Measurements from ENCODE around the gene RAB11FIP2. TPM values are rescaled to one million over a fixed set of nuclear protein-coding genes. Genes with fewer than 3 reads are reported as not detected.
A peak's percentile ranks its signal among the peaks of the same experiment; 100 is the strongest.

RAB11FIP2 gene
- total RNA-seq, 1 experiment from 2014 or later: 18.5 TPM

DNA sequence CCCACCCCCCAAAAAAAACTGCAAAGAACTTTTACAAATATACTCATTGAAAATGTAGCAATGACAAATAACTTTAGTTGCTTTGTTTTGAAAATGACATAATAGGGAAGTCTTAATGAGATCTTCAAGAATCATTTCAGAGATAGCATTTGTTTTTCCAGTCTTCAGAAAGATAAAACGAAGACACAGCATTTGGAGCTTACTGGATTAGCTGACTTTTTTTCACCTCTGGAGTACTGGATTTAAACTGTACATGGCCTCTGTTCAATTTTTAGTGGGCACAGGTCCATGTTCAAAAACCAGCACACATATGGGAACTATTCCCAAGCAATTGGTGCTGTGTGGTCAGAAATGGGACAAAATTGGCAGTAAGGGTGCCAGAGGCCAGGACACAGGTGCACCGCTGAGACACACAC lies 3.9 kb downstream of the RAB11FIP2 start:
- Histone ChIP-seq H3K27me3 (replicated peaks; ENCODE audit: insufficient read depth, low read depth, low read length, poor library complexity) (no peaks in the 10 kb centered on the region), H3K27ac (ENCODE audit: low read depth, low read length, poor library complexity, severe bottlenecking) (no peak overlapping the region), H3K4me3 (ENCODE audit: low read depth, low read length, poor library complexity, severe bottlenecking) (no peak overlapping the region), H3K4me1 (ENCODE audit: insufficient read depth, low read length, poor library complexity, severe bottlenecking) (peaks cover 26% of the 10 kb centered on the region), H3K9me3 (ENCODE audit: low read depth, low read length, poor library complexity, severe bottlenecking) (no peaks in the 10 kb centered on the region), H3K36me3 (ENCODE audit: insufficient read depth, low read length, poor library complexity, severe bottlenecking) (no peaks in the 10 kb centered on the region)
- POLR2A ChIA-PET (ENCODE audit: low non-redundant PET): no interaction called here
- TF ChIP-seq, protein P1, sequence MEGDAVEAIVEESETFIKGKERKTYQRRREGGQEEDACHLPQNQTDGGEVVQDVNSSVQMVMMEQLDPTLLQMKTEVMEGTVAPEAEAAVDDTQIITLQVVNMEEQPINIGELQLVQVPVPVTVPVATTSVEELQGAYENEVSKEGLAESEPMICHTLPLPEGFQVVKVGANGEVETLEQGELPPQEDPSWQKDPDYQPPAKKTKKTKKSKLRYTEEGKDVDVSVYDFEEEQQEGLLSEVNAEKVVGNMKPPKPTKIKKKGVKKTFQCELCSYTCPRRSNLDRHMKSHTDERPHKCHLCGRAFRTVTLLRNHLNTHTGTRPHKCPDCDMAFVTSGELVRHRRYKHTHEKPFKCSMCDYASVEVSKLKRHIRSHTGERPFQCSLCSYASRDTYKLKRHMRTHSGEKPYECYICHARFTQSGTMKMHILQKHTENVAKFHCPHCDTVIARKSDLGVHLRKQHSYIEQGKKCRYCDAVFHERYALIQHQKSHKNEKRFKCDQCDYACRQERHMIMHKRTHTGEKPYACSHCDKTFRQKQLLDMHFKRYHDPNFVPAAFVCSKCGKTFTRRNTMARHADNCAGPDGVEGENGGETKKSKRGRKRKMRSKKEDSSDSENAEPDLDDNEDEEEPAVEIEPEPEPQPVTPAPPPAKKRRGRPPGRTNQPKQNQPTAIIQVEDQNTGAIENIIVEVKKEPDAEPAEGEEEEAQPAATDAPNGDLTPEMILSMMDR (conservative IDR thresholded peaks at IDR 0.05; ENCODE audit: low read depth, low read length): no peak
- TF ChIP-seq EZH2 (IDR thresholded peaks at IDR 0.05; ENCODE audit: borderline replicate concordance, low read depth, low read length, poor library complexity, severe bottlenecking): no peak
- CTCF ChIA-PET: no interaction called here
- BruUV-seq (replicated peaks): no TSS peak
- DNase-seq (ENCODE audit: low spot score): no peak
- intact Hi-C loops (cut with micrococcal nuclease; ENCODE audit: unreplicated experiment): loop anchor here (10.0 kb wide), 1 partner anchor 498 kb away; the partner anchor contains the start of gene EMX2

DNA sequence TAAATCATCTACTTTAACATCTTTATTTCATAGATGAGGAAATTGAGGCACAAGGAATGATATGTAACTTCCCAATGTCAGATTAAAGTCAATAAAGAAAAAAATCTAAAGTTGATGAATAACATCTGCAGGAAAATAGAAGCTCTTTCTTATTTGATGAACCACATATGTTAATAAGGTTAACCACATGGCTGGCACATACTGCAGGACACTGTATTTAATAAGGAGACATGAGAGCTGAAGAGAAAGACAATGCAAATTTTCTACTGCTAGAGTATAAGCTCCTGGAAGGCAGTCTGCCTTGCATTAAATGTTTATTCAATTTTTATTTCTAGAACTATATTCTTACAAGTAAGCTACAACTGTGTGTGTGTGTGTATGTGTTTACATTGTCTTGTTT lies 4.4 kb downstream of the RAB11FIP2 start:
- TF ChIP-seq EZH2 (IDR thresholded peaks at IDR 0.05; ENCODE audit: borderline replicate concordance, low read depth, low read length, poor library complexity, severe bottlenecking): no peak
- TF ChIP-seq, protein P1 (conservative IDR thresholded peaks at IDR 0.05; ENCODE audit: low read depth, low read length): no peak
- POLR2A ChIA-PET (ENCODE audit: low non-redundant PET): no interaction called here
- no peak overlapping the region for H3K27ac ChIP-seq (ENCODE audit: low read depth, low read length, poor library complexity, severe bottlenecking)

DNA sequence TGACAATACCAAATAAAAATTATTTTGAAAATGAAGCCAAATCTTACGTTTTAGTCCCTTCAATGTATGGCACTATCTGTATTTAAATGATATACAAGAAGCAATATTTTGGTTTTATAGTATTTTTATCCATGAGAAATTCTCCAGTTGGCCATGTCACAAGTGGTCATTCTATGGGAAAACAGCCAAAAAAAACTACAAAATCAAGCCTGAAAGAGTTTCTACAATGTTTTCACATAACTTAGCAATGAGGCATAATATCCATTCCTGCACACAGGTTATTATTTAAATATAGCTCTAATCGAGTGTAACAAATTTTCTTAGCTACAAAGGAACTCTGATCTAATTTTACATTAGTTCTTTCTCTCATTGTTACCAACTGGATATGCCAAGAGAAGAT lies 5.4 kb downstream of the RAB11FIP2 start:
- POLR2A ChIA-PET (ENCODE audit: low non-redundant PET): no interaction called here

More for the DNA sequence above, 4.4 kb downstream of the RAB11FIP2 start:
- no TSS peak for BruUV-seq (replicated peaks)
- DNase-seq (ENCODE audit: low spot score): peak; percentile 5
- Histone ChIP-seq H3K4me3 (ENCODE audit: low read depth, low read length, poor library complexity, severe bottlenecking) (no peak overlapping the region), H3K4me1 (ENCODE audit: insufficient read depth, low read length, poor library complexity, severe bottlenecking) (peaks cover 26% of the 10 kb centered on the region), H3K9me3 (ENCODE audit: low read depth, low read length, poor library complexity, severe bottlenecking) (no peaks in the 10 kb centered on the region), H3K27me3 (replicated peaks; ENCODE audit: insufficient read depth, low read depth, low read length, poor library complexity) (no peaks in the 10 kb centered on the region), H3K36me3 (ENCODE audit: insufficient read depth, low read length, poor library complexity, severe bottlenecking) (no peaks in the 10 kb centered on the region)
- CTCF ChIA-PET: no interaction called here
- intact Hi-C loops (cut with micrococcal nuclease; ENCODE audit: unreplicated experiment): loop anchor here (10.0 kb wide), 1 partner anchor 498 kb away; the partner anchor contains the start of gene EMX2

More for the DNA sequence above, 5.4 kb downstream of the RAB11FIP2 start:
- no peaks in the 10 kb centered on the region for H3K36me3 ChIP-seq (ENCODE audit: insufficient read depth, low read length, poor library complexity, severe bottlenecking)
- intact Hi-C loops (cut with micrococcal nuclease; ENCODE audit: unreplicated experiment): loop anchor here (10.0 kb wide), 1 partner anchor 497 kb away; the partner anchor contains the start of gene EMX2
- CTCF ChIA-PET: no interaction called here
- TF ChIP-seq, protein P1 (conservative IDR thresholded peaks at IDR 0.05; ENCODE audit: low read depth, low read length): no peak
- no peak for TF ChIP-seq EZH2 (IDR thresholded peaks at IDR 0.05; ENCODE audit: borderline replicate concordance, low read depth, low read length, poor library complexity, severe bottlenecking)
- no peak overlapping the region for H3K27ac ChIP-seq (ENCODE audit: low read depth, low read length, poor library complexity, severe bottlenecking)
- no peak for DNase-seq (ENCODE audit: low spot score)
- peaks cover 31% of the 10 kb centered on the region for H3K4me1 ChIP-seq (ENCODE audit: insufficient read depth, low read length, poor library complexity, severe bottlenecking)
- H3K27me3 ChIP-seq (replicated peaks; ENCODE audit: insufficient read depth, low read depth, low read length, poor library complexity): no peaks in the 10 kb centered on the region
- H3K4me3 ChIP-seq (ENCODE audit: low read depth, low read length, poor library complexity, severe bottlenecking): no peak overlapping the region
- H3K9me3 ChIP-seq (ENCODE audit: low read depth, low read length, poor library complexity, severe bottlenecking): no peaks in the 10 kb centered on the region
- BruUV-seq (replicated peaks): no TSS peak

Data from A673 (cell line).